Glomerular visceral epithelial cell (primary cell): Measurements from ENCODE around the gene TDRD12.
"Not testable (repeated sequence)": the region's sequence is repeated elsewhere in the genome, so short reads cannot be mapped to it uniquely, and the experiment has no call there.

Experiments used
- DNase-seq: peaks from one replicate; pipeline ENCODE4 v3.0.0-alpha.2; 2016; ENCODE audit errors: extremely low spot score

Gene TDRD12

DNA sequence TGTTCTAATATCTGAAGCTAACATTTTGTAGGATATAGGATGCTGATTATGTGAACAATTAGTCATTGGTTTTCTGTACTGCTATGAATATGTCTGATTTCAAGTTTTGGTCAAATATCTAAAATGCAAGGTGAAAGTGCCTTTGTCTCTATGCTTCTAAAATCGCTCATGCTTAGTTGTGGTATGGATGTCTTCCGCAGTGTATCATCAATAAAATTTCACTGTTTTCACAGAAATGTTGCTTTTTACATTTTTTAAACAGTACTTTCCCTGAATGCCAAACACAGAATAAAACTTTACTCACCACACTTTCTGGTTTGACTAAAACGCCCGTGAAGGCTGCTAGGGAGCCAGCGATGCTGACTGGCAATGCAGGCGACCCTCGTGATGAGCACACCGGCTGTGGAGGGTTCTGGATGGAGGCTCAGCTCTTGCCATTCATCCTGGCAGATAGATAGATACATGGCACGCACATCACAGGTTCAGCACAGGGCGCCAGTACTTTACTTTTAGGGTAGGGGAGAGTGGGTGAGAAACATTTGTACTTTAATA is 109.9 kb downstream of the TDRD12 start:
- no peak for DNase-seq

DNA sequence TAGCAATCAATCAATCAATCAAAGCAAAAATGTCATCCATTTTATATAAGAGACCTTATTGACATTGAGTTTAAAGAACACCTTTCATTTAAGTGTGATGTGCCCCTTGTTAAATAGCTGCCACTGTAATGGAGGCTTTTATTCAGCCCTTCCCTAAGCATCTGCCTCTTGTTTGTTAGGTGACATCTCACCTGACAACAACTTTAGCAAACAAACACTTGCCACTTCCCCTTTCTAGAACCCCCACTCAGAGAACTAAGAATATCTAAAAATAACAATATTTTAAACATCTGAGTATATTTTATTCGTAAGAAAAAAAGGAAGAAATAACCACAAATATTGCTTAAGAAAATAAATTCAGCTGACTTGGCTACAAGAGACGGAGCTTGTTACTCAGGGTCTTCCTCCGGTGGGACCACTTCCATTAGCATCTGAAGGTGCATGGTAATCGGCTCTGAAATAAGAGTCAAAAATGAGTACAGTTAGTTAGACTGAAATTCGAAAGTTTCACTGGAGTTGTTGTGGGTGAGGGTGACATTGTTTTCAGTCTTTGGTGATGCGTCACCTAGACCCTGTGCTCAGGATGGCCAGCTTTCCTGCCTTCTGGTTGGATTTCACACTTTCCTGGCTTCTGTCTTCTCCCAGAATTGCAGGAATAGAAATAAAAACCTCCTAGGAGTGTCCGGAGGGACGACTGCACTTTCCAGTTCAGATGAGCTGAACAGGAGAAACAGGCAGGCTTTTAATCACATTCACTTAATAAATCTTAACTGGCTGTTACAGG is 110.9 kb downstream of the TDRD12 start:
- DNase-seq = peak; percentile 88

DNA sequence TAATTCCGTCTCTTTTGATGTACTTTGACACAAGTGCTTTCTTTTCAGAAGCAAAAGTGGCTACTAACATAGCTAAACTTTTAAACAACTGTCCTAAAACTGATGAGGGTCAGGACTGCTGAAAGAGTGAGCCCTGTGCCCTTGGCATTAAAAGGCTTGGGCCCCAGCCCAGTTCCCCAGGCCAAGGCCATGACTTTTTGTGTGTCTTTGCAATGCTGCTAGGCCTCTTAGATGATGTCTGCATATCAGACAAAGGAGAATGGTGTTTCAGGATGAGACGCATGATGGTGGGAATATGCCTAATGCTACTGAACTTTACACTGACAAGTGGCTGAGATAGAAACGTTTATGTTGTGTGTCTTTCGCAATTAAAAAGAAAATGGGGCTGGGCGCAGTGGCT is 112.0 kb downstream of the TDRD12 start:
- DNase-seq = no peak

DNA sequence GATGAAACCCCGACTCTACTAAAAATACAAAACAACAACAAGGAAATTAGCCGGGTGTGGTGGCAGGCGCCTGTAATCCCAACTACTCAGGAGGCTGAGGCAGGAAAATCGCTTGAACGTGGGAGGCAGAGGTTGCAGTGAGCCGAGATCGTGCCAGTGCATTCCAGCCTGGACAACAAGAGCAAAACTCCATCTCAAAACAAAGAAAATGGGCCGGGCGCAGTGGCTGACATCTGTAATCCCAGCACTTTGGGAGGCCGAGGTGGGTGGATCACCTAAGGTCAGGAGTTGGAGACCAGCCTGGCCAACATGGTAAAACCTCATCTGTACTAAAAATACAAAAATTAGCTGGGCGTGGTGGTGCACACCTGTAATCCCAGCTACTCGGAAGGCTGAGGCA is 112.5 kb downstream of the TDRD12 start:
- DNase-seq = not testable (repeated sequence)

GRCh38 chr19:32832825-32833224 is 113.3 kb downstream of the TDRD12 start:
- DNase-seq = not testable (repeated sequence)

- not testable (repeated sequence) for DNase-seq
Observed at GRCh38 chr19:32833388-32833787, 113.8 kb downstream of the TDRD12 start.

DNA sequence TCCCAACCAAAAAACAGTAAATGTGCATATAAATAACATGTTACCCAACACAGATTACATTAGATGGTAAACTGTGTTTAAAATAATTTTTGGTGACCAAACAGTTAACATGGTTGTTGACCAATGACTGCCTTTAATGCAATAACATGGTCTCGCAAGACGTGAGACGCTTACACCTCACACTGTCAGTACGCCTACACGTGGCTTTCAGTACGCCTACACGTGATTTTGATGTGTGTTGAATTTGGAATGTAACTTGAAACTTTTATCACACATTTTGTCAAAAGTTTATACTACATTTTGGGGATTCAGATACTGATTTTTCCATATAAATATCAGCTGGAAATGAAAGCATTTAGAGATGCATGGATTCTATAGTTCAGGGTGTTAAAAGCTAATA is 118.0 kb downstream of the TDRD12 start:
- DNase-seq = no peak

- DNase-seq = no peak
Observed at GRCh38 chr19:32842061-32842460, 122.5 kb downstream of the TDRD12 start.

GRCh38 chr19:32843716-32844245 is 124.2 kb downstream of the TDRD12 start:
- DNase-seq = no peak

DNA sequence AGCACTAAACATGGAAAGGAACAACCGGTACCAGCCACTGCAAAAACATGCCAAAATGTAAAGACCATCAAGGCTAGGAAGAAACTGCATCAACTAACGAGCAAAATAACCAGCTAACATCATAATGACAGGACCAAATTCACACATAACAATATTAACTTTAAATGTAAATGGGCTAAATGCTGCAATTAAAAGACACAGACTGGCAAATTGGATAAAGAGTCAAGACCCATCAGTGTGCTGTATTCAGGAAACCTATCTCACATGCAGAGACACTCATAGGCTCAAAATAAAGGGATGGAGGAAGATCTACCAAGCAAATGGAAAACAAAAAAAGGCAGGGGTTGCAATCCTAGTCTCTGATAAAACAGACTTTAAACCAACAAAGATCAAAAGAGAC is 128.5 kb downstream of the TDRD12 start:
- not testable (repeated sequence) for DNase-seq

DNA sequence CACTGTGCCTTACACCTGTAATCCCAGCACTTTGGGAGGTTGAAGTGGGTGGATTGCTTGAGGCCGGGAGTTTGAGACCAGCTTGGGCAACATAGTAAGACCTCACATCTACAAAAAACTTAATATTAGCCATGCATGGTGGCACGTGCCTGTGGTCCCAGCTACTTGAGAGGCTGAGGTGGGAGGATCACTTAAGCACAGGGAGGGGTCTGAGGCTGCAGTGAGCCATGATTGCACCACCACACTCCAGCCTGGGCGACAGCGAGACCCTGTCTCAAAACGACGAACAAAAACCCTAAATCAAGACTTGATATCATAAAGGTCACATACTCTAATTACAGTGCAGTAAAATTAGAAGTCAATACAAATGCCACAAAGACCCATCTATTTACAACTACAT is 132.6 kb downstream of the TDRD12 start:
- no peak for DNase-seq

- DNase-seq = not testable (repeated sequence)
Observed at GRCh38 chr19:32856818-32857217, 137.3 kb downstream of the TDRD12 start.

DNA sequence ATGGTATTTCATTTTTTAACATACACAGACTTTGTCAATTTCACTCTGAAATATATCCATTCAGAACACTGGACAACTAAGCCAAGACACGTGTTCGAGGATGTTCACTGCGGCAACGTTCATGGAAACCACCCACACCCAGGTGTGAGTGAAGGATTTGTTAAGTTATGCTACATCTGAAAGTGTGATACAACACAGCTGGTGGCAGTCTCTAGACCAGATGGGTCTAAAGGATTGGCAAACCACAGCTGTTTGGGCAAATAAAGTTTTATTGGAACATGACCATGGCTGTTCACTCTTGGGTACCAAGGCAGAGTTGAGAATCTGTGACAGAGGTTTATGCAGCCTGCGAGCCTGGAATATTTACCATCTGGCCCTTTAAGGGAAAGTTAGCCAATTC is 138.0 kb downstream of the TDRD12 start:
- DNase-seq = no peak

GRCh38 chr19:32858155-32858554 is 138.6 kb downstream of the TDRD12 start:
- no peak for DNase-seq

GRCh38 chr19:32858559-32858958 is 139.0 kb downstream of the TDRD12 start:
- DNase-seq = no peak

- no peak for DNase-seq
Observed at GRCh38 chr19:32859591-32859990, 140.0 kb downstream of the TDRD12 start.

GRCh38 chr19:32861596-32861995 is 142.0 kb downstream of the TDRD12 start:
- no peak for DNase-seq

- DNase-seq = no peak
Observed at GRCh38 chr19:32862173-32862572, 142.6 kb downstream of the TDRD12 start.

DNA sequence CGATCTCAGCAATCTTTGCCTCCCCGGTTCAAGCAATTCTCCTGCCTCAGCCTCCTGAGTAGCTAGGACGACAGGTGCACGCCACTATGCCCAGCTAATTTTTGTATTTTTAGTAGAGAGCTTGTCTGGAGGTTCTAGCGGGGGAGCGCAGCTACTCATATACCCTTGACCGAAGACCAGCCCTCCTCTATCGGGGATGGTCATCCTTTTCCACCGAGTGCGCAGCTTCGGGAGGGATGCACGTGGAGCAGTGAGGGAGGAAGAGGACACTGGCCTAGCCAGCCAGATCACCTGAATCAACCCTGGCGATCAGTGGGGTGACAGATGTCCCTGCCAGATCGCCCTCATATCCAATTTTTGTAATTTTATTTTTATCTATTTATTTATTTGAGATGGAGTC is 143.2 kb downstream of the TDRD12 start:
- DNase-seq = no peak

- DNase-seq = no peak
Observed at GRCh38 chr19:32863301-32863700, 143.7 kb downstream of the TDRD12 start.

GRCh38 chr19:32863841-32864240 is 144.3 kb downstream of the TDRD12 start:
- DNase-seq = no peak

- no peak for DNase-seq
Observed at GRCh38 chr19:32864318-32865007, 144.9 kb downstream of the TDRD12 start.

DNA sequence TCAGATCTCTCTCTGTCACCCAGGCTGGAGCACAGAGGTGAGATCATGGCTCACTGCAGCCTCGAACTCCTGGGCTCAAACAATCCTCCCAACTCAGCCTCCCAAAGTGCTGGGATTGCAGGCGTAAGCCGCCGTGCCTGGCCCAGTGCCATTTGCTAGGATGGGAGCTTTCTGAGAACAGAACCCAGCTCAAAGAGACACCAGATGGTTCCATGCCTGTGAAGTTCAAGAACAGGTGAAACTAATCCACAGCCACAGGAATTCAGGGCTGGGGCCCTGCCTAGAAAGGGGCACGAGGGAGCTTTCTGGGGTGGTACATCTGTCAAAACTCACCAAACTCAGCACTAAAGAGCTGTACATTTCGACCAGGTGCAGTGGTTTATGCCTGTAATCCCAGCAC is 145.8 kb downstream of the TDRD12 start:
- no peak for DNase-seq
